ENCODE results near the gene BACH2. TPM values are rescaled to one million over a fixed set of nuclear protein-coding genes. Genes with fewer than 3 reads are reported as not detected.

The BACH2 gene
- total and polyA plus RNA-seq, 2 of the 8 experiments (the other 6 are each of a cell fraction or from before 2014, with no cell fraction given) = 1.9 to 5.9 TPM

DNA sequence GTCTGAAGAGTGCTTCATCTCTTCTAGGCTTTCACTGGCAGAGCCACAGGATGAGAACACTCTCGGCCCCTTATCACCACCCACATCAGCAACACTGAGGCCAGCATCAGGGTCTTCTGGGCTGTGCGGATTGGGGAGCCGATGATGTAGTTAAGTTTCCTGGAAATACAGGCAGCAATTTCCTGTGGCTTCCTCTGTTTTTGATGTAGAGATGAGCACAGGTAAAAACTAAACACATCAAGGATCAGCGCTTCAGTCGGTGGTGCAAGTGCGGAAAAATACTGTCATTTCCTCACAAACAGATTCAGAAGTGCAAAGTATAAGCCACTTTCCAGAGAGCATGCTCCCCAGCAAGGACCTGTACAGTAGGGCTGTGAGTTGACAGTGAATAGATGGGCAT lies 62.6 kb downstream of the BACH2 start:
- CTCF ChIA-PET (ENCODE audit: partially characterized antibody) = no interaction called here
- 89% methylated on average over 6 of the region's 6 CpGs; no CpG with 5 or more reads in 1 of the 2 experiments for WGBS, 2 experiments (ENCODE audit: extremely low coverage in 1 of 2, insufficient coverage in 1 of 2, insufficient read length in 1 of 2, insufficient replicate concordance in 2 of 2, low coverage in 1 of 2, low lambda C conversion rate in 2 of 2, missing lambda C conversion rate in 1 of 2)
- no peak overlapping the region for H3K56ac ChIP-seq (replicated peaks; ENCODE audit: insufficient read length, low read depth, low read length)

More for the DNA sequence above, 62.6 kb downstream of the BACH2 start:
- H4K8ac ChIP-seq (ENCODE audit: extremely low read depth, insufficient read depth, low read length) = no peak overlapping the region
- H3K23me2 ChIP-seq (ENCODE audit: low read depth, low read length) = no peaks in the 10 kb centered on the region
- H3K79me1 ChIP-seq (ENCODE audit: low read depth, low read length) = no peaks in the 10 kb centered on the region
- peaks cover 0 to 3% (median 1%) of the 10 kb centered on the region in 4 experiments; a peak in 2 of 7 replicates for H3K4me1 ChIP-seq (replicated peaks in 1 of 4; ENCODE audit: control insufficient read depth in 3 of 4, insufficient read depth in 4 of 4, low read length in 3 of 4)
- no peak overlapping the region for H3K27ac ChIP-seq (ENCODE audit: low read depth, low read length)
- H3K36me3 ChIP-seq (ENCODE audit: control insufficient read depth in 2 of 4, insufficient read depth in 4 of 4, low read length in 3 of 4) = no peaks in the 10 kb centered on the region
- H2AK5ac ChIP-seq (ENCODE audit: low read depth, low read length) = no peak overlapping the region
- no peak overlapping the region for H2BK15ac ChIP-seq (ENCODE audit: low read length)
- POLR2A ChIA-PET (ENCODE audit: partially characterized antibody) = no interaction called here
- H3K4me2 ChIP-seq (ENCODE audit: insufficient read depth in 1 of 2, low read depth in 2 of 2, low read length in 2 of 2) = no peak overlapping the region
- no peak for DNase-seq (ENCODE audit: low read depth in 1 of 2, low spot score in 2 of 2)
- no peak overlapping the region for H2AFZ ChIP-seq (ENCODE audit: low read length)
- no peak overlapping the region for H4K91ac ChIP-seq (replicated peaks; ENCODE audit: insufficient read length, low read length)
- no peak overlapping the region for H2BK12ac ChIP-seq (ENCODE audit: low read depth, low read length)
- no peaks in the 10 kb centered on the region for H3K79me2 ChIP-seq (ENCODE audit: control insufficient read depth in 1 of 2, insufficient read depth in 2 of 2, low read length in 2 of 2)
- H2BK120ac ChIP-seq (replicated peaks; ENCODE audit: low read depth, low read length) = no peak overlapping the region
- no peaks in the 10 kb centered on the region for H3K9me3 ChIP-seq (ENCODE audit: insufficient read depth in 2 of 2, low read depth in 1 of 2, low read length in 1 of 2)
- no peak overlapping the region for H4K5ac ChIP-seq (ENCODE audit: insufficient read length, low read depth, low read length)
- FAIRE-seq = no peak
- no peak overlapping the region for H3K4me3 ChIP-seq (ENCODE audit: extremely low read depth in 1 of 4, insufficient read depth in 2 of 4, low read depth in 3 of 4, low read length in 4 of 4)
- no peak overlapping the region for H2BK5ac ChIP-seq (ENCODE audit: low read depth, low read length)
- no peak overlapping the region for H3K23ac ChIP-seq (ENCODE audit: insufficient read length)
- no peak overlapping the region for H3K18ac ChIP-seq (ENCODE audit: extremely low read depth, low read length)
- H2BK20ac ChIP-seq (ENCODE audit: low read length) = no peak overlapping the region
- no peak overlapping the region for H3K4ac ChIP-seq (replicated peaks; ENCODE audit: insufficient read length, low read depth, low read length)
- TF ChIP-seq TBP (IDR thresholded peaks at IDR 0.05; ENCODE audit: low read depth, low read length) (no peak), HDAC2 (IDR thresholded peaks at IDR 0.05; ENCODE audit: borderline replicate concordance in 1 of 2, low read depth in 2 of 2, low read length in 2 of 2) (no peak), SP2 (IDR thresholded peaks at IDR 0.05; ENCODE audit: low read length) (no peak), ZNF274 (IDR thresholded peaks at IDR 0.05; ENCODE audit: borderline replicate concordance, extremely low read depth, low read length) (no peak), TCF12 (IDR thresholded peaks at IDR 0.05; ENCODE audit: low read depth, low read length) (no peak), JUND (IDR thresholded peaks at IDR 0.05; ENCODE audit: low read length) (no peak), NANOG (IDR thresholded peaks at IDR 0.05; ENCODE audit: insufficient read depth, low read depth, low read length, poor library complexity, severe bottlenecking) (no peak), SIN3A (conservative IDR thresholded peaks at IDR 0.05 in 1 of 2, IDR thresholded peaks at IDR 0.05 in 1 of 2; ENCODE audit: low read depth in 1 of 2, low read length in 2 of 2) (no peak)
- TF ChIP-seq, protein P1, sequence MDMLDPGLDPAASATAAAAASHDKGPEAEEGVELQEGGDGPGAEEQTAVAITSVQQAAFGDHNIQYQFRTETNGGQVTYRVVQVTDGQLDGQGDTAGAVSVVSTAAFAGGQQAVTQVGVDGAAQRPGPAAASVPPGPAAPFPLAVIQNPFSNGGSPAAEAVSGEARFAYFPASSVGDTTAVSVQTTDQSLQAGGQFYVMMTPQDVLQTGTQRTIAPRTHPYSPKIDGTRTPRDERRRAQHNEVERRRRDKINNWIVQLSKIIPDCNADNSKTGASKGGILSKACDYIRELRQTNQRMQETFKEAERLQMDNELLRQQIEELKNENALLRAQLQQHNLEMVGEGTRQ (IDR thresholded peaks at IDR 0.05; ENCODE audit: low read length) = no peak
- H4K20me1 ChIP-seq (replicated peaks in 1 of 2; ENCODE audit: control insufficient read depth in 1 of 2, insufficient read depth in 2 of 2, low read length in 2 of 2) = no peaks in the 10 kb centered on the region
- H3K14ac ChIP-seq (ENCODE audit: insufficient read length) = no peak overlapping the region
- no peak overlapping the region for H3K9ac ChIP-seq (replicated peaks in 1 of 4; ENCODE audit: extremely low read depth in 1 of 4, low read depth in 3 of 4, low read length in 3 of 4)
- H3K27me3 ChIP-seq (replicated peaks in 1 of 4; ENCODE audit: control insufficient read depth in 3 of 4, extremely low read depth in 1 of 4, insufficient read depth in 3 of 4, low read length in 3 of 4) = no peaks in the 10 kb centered on the region
